ENCODE measurements around the gene FAM177A1. TPM values are rescaled to one million over a fixed set of nuclear protein-coding genes. Genes with fewer than 3 reads are reported as not detected.
"Not testable (repeated sequence)": the region's sequence is repeated elsewhere in the genome, so short reads cannot be mapped to it uniquely, and the experiment has no call there.

FAM177A1 gene
- total RNA-seq, 1 donor from 2014 or later, result 48.2 TPM

DNA sequence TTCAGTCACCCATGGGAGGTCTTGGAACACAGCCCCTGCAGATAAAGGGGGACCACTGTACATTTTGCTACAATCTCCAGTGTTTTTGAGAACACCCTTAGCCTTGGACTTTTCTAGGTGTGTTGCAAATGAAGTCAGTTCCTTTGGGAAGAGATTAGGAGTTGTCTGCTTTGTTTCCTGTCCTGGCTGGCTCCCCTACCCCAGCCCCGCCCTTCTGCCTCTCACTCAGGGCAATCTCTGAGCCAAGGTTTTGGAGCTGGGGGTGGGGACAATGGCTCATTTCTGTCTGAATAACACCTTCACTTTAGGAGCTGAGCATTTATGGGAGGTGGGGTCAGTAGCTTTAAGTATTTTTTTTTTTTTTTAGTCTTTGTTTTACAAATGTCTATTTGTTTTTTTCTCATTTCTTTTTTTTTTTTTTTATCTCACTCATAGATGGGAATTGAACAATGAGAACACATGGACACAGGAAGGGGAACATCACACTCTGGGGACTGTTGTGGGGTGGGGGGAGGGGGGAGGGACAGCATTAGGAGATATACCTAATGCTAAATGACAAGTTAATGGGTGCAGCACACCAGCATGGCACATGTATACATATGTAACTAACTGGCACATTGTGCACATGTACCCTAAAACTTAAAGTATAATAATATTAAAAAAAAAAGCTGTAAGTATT, 15.2 kb downstream of the FAM177A1 start:
- not testable (repeated sequence) for DNase-seq (ENCODE audit: low spot score)

DNA sequence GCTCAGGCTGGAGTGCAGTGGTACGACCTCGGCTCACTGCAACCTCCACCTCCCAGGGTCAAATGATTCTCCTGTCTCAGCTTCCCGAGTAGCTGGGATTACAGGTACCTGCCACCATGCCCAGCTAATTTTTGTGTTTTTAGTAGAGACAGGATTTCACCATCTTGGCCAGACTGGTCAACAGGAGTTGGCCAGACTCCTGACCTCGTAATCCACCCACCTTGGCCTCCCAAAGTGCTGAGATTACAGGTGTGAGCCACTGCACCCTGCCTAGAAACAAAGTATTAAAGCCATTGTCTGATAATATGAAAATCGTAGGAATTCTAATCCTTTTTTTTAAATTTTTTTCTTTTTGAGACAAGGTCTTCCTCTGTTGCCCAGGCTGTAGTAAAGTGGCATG, 19.7 kb downstream of the FAM177A1 start:
- peak; percentile 82 for ATAC-seq

More for the DNA sequence above, 15.2 kb downstream of the FAM177A1 start:
- peak; percentile 77 for ATAC-seq

DNA sequence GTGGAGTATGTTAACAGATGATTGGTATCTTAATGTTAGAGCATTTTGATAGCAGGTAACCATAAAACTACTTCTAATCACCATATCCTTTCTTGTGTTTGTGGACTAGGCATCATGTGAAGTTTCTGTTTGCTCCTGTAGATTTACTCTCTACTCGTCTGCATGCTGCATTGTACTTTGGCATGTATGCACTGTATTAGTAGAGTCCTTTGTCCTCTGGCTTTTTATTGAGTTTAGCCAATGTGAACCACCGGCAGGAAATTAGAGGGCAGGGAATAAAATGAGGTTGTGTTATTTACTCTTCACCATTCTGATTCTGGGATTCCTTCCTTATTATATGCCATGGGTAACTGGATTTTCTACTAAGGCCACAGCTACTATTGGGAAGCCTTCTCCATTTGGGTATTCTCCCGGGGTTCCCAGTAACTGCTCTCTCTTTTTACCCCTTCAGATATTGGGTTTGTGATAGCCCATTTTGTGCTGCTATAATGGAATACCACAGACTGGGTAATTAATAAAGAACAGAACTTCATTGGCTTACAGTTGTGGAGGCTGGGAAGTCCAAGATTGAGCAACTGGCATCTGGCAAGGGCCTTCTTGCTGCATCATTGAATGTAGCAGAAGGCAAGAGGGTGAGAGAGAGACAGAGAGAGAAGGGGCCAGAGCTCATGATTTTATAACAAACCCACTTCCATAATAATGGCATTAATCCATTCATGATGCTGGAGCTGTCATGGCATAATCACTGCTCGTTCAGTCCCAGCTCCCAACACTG, 22.4 kb downstream of the FAM177A1 start:
- ATAC-seq (peak; percentile 64), DNase-seq (ENCODE audit: low spot score) (no peak)

More for the DNA sequence above, 19.7 kb downstream of the FAM177A1 start:
- DNase-seq (ENCODE audit: low spot score), result not testable (repeated sequence)

DNA sequence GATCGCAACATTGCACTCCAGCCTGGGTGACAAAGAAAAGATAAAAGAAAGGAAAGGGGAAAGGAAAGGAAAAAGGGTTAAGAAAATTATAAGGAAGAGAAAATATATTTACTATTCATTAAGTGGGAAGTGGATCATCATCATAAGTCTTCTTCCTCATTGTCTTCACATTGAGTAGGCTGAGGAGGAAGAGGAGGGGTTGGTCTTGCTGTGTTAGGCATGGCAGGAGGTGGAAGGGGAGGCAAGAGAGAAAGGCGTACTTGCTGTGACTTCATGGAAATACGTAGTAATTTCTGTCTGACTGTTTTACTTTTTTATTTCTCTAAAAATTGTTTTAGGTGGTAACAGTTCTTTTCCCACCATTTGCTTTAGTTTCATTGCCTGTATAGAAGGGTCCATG, 26.2 kb downstream of the FAM177A1 start:
- no peak for DNase-seq (ENCODE audit: low spot score)
- no peak for ATAC-seq

DNA sequence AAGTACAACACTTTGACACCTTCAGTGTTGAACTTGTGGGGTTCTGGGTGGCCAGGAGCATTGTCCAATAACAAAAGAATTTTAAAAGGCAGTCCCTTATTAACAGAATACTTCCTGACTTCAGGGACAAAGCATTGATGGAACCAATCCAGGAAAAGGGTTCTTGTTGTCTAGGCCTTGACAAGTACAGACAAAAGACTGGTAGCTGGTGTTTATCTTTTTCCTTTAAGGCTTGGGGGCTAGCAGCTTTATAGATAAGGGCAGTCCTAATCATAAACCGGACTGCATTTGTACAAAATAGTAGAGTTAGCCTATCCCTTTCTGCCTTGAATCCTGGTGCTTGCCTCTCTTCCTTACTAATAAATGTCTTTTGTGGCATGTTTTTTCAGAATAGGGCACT, 27.4 kb downstream of the FAM177A1 start:
- ATAC-seq (no peak), DNase-seq (ENCODE audit: low spot score) (no peak)

DNA sequence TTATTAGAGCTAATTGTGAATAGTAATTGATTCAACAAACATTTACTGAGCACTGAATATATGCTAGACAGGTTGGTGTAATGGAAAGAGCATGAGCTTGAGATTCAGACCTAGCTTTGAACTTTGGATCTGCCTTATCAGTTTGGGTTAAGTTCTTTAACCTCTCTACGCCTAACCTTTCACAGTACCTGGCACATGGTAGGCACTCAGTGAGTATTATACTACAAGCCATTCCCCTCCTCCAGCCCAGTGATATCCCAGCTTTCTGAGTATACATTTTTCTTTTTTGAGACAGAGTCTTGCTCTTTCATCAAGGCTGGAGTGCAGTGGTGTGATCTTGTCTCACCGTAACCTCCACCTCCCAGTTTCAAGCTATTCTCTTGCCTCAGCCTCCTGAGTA, 32.0 kb downstream of the FAM177A1 start:
- DNase-seq (ENCODE audit: low spot score) (peak; percentile 52), ATAC-seq (peak; percentile 98)

DNA sequence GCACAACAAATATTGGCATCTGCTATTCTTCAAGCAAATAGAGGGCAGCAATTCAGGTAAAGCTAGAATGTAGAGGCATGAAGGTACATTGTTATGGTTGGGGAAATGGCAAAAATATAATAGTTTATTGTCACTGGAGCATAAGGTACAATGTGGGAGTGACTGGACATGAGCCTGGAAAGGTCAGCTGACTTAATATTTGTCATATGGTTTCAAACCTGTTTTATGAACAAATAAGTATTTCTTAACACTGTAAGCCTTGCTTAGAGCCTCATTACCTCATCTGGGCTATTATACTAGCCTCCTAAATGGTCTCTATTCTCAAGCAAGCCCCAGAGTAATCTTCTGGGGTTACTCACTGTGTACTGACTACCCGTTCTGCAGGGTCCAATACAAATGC, 33.7 kb downstream of the FAM177A1 start:
- ATAC-seq, result peak; percentile 39

DNA sequence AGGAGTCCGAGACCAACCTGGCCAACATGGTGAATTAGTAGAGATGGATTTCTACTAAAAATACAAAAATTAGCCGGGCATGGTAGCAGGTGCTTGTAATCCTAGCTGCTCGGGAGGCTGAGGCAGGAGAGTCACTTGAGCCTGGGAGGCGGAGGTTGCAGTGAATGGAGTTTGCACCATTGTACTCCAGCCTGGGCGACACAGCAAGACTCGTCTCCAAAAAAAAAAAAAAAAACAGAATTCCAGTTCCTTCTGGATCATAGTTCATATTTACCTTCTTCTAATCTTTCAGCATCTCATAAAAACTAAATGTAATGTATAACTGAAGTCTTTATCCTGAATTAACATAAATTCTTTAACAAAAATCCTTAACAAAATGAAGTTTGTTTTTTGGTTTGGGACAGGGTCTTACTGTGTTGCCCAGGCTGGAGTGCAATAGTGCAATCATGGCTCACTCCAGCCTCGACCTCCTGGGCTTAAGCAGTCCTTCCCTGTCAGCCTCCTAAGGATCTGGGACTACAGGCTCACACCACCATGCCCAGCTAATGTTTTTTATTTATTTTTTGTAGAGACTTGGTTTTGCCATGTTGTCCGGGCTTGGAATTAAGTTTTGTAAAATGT, 37.6 kb downstream of the FAM177A1 start:
- DNase-seq (ENCODE audit: low spot score) (no peak), ATAC-seq (no peak)

More for the DNA sequence above, 33.7 kb downstream of the FAM177A1 start:
- no peak for DNase-seq (ENCODE audit: low spot score)

DNA sequence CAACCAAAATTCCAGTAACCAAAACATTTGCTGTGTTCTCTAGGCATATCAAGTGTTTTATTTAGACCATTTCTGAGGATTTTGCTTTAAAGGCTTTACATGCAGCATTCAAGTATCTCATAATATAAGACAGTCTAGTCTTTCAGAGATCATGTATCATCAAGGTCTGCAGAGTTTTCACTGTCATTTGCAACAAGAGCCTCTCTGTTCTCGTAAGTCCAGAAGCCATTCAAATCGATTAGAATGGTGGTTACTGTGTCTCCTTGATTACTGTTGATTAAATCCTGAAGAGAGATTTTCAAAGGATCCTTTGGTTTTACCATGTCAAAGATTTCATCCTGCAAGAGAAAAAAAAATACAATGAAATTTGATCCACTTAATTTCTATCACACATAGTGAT, 39.4 kb downstream of the FAM177A1 start:
- DNase-seq (ENCODE audit: low spot score) (no peak), ATAC-seq (no peak)

DNA sequence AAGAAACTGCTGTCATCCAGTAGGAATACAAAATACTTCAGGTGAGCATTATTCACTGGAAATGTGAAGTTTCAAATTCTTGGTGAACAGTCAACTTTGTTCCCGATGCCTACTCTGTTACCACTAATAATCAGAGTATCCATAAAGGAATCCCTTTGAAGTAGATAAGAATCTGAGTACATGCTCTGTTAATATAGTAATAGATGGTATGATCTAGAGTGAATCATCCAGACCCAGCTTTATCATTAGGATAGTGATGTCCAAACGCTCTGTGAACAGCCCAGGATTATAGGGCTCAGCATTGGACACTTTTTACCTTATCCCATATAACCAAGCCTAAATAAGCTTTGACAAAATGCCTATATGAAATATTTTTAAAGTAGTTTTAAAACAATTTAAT, 42.4 kb downstream of the FAM177A1 start:
- DNase-seq (ENCODE audit: low spot score) (no peak), ATAC-seq (no peak)

DNA sequence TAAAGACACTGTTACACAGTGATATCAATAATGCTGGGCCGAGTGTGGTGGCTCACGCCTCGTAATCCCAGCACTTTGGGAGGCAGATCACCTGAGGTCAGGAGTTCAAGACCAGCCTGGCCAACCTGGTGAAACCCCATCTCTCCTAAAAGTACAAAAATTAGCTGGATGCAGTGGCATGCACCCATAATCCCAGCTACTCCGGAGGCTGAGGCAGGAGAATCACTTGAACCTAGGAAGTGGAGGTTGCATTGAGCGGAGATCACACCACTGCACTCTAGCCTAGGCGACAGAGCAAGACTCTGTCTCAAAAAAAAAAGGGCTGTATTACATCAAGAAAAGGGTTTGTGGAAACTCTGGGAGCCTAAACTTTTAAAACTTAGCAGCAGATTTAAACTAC, 48.6 kb downstream of the FAM177A1 start:
- ATAC-seq; DNase-seq (ENCODE audit: low spot score): not testable (repeated sequence)

DNA sequence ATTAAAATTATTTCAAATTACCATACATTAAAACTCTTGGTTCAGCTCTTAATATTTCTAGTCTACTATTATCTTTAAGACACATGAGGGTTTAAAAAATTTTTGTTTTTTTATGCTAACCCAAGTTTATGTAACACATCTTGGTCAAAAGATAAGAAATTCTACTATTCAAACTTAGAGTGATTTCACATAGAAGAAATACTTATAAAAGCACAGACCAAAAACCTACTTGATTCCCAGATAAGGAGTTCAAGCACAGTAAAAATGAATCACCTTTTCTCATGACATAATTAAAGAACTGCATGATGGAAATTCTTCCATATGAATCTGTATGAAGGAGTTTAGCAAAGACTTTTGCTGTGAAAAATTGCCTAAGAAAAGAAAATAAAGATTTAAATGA, 61.8 kb downstream of the FAM177A1 start:
- ATAC-seq, result no peak
- DNase-seq (ENCODE audit: low spot score), result no peak

DNA sequence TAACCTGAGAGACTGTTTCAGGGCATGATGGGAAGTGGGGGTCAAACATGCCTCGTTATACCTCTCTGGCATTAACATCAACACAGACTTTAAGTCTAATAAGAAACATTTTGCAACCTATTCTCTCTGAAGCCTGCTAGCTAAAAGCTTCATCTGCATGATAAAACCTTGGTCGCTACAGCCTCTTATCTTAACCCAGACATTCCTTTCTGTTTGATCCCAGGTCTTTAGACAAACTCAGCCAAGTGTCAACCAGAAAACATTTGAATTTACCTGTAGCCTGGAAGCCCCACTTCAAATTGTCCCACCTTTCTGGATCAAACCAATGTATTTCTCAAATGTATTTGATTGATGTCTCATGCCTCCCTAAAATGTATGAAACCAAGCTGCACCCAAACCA, 66.6 kb downstream of the FAM177A1 start:
- ATAC-seq (no peak), DNase-seq (ENCODE audit: low spot score) (no peak)

DNA sequence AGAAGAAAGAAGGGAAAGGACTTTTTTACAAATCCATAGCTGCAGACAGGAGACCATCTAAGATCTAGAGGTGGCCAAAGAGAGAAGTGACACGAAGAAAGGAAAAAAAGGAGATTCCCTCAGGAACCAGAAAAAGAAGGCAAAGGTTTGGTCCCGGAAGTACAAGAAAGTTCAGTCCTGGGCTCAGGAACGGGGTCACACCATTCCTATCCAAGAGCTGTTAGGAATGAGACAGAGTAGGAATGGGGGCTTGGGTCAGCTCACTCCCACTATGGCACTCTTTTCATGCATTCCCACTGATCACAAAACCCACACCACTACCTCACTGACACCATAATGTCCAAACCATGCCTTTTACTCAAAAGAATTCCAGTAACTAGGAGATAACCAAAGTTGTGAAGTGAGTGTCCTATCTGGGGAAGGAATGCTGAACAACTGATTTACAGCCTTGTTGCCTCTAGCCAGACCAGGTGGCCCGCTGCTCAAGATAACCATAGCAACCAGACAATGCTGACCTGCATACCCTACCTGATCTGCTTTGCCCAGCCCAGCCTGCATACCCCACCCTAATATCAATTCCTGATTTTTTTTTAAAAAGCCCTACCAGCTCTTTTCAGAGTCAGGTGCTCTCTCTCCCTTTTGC, 67.4 kb downstream of the FAM177A1 start:
- no peak for DNase-seq (ENCODE audit: low spot score)
- no peak for ATAC-seq

DNA sequence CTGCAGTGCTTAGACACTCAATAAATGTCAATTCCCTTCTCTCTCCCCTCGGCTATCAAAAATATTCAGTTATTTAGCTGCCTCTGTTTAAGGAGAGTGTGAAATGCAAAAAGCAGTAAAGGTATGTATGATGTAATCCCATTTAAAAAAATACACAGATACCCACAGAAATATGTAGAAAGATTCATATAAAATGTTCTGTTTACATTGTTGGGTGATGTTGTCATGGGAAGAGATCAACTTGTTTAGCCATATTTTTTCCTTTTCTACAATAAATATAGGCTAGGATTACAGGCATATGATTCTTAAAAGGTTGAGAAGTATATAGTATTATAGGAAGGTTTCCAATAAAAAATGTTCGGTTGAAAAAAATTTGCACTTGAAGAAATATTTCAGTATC, 68.0 kb downstream of the FAM177A1 start:
- DNase-seq (ENCODE audit: low spot score) (no peak), ATAC-seq (no peak)

DNA sequence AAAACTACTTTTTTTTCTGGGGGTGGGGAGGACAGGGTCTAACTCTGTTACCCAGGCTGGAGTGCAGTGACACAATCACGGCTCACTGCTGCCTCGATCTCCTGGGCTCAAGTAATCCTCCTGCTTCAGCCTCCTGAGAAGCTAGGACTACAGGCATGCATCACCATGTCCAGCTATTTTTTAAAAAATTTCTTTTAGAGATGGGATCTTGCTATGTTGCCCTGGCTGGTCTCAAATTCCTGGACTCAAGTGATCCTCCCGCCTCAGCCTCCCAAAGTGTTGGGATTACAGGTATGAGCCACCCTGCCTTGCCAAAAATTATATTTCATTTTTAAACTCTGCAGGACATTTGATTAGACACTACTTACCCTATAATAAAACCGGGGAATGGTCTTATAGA, 70.2 kb downstream of the FAM177A1 start:
- DNase-seq (ENCODE audit: low spot score) (no peak), ATAC-seq (no peak)

DNA sequence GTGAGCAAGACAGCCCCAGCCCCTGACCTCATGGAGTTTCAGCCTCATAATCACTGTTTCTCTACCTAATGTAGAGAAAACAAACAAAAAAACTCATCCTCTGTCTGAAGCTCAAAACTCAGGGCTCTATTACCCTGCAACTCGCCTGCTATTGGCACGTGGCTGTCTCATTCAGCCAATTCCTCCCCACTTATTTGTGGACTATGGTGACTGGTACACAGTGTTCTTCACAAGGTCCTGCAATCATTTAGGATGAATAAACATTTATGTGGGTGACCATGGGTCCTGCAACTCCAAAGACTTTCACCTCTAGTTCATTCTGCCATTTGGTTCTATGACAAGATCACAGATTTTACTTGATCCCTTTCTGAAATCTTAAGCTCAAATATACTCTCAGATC, 71.0 kb downstream of the FAM177A1 start:
- ATAC-seq, result peak; percentile 51
- peak; percentile 67 for DNase-seq (ENCODE audit: low spot score)

DNA sequence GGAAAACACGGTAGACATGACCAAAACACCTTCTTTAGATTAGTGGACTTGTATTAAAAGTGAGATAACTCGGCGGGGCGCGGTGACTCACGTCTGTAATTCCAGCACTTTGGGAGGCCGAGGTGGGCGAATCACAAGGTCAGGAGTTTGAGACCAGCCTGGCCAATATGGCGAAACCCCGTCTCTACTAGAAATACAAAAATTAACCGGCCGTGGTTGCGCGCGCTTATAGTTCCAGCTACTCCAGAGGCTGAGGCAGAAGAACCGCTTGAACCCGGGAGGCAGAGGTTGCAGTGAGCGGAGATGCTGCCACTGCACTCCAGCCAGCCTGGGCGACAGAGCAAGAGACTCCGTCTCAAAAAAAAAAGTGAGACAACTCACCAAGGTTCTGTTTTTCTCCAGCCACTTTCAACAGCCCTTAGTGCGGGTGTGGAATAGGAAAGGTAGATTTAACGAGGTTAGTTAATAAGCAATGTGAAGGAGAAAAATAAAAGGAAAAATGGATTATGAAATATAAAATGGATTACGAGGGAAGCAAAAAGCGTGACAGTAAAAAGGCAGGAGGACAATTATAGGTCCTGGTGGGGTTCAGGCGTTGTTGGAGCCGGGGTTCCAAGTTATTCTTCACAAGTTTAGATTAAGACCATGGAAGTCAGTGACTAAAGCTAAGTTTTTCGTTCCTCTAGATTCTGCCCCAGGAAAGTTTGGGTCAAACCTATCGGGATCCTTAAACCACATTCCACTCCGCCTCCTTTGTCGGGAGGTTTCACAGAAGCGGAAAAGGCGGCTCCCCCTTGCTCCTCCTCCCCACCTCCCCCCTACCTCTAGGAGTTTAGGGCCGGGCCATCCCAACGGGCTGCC, 75.2 kb downstream of the FAM177A1 start:
- DNase-seq (ENCODE audit: low spot score) (no peak), ATAC-seq (peak; percentile 84)

DNA sequence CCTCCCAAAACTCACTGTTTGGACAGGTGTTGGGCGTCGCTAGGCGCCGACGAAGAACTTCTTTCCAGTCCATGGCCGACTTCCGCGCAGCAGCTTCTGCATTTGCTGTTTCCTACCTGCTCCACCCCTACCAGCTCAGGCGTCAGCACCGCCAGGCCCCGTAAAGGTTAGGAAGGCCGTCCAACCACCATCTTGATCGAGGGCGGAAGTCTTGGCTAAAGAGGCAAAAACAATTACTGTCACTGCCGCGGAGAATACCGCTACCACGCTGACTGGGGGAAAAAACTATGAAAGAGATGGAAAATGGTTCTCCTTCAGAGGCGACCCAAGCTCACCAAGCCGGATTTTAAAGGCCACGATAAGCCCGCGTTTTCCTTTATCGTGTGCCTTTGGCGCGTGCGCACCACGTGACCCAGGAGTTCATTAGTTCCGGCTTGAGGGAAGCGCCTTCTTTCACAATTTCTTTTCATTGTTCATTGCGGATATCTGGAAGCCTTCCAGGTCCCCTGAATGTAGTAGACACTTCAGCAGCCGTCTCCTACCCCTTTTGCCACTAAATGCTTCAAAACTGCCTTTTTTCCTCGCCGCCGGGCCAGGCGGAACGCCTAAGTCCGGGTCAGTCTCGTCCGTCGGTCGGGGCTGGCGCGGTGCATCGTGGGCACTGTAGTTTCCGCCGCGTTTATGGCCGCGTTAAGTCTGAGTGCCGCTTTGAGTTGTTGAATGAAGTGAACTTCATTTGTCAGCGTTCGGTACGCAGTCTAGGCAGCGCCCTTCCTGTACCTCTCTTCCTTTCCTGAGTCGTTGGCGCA, 76.0 kb downstream of the FAM177A1 start, which contains the start of the genes PPP2R3C and PRORP:
TSS of gene PPP2R3C (minus strand) at position 104 of the 809 bp plus-strand sequence. CDS start at position 73, 31 bp downstream.
TSS of gene PRORP (plus strand) at position 666 of the 809 bp plus-strand sequence. CDS start 694 bp downstream, outside the sequence.
- DNase-seq (ENCODE audit: low spot score) (peak; percentile 97), ATAC-seq (peak; percentile 84)
